ENCODE data around the gene CCL4L2.
"Not testable (repeated sequence)": the region's sequence is repeated elsewhere in the genome, so short reads cannot be mapped to it uniquely, and the experiment has no call there.

The CCL4L2 gene

DNA sequence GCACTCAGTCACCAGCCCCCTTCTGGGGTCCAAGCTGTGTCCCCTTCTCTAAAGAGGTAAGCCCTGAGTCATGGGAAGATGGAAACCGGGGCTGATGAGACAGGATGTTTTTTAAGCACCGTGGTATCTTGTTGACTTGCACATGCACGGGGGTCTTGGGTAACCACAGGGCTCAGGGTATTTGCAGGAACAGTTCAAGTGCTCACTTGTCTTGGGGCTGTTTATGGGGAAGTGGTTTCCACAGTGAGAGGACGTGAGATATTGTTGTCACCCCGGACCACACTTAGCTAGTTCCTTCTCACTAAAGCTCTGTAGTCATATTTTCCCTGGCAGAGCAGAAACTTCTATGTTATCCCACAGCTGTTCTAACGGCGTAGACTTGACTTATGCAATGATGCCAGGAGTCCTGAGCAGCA is 22.0 kb upstream of the CCL4L2 start:
- Mint-ChIP-seq H3K4me3 (peak overlapping the region; percentile 76 to 93), H3K36me3 (ENCODE audit: insufficient read depth) (peaks cover 56% of the 10 kb centered on the region), H3K4me1 (ENCODE audit: low read depth in 2 of 2) (peaks cover 55 to 71% of the 10 kb centered on the region in 2 donors), H3K27ac (peak overlapping the region; percentile 93 to 98), H3K9me3 (no peaks in the 10 kb centered on the region), H3K27me3 (no peaks in the 10 kb centered on the region)
- peak; percentile 88 for ATAC-seq (replicated peaks)
- DNase-seq = peak; percentile 47 to 69 (median 54)

- H3K27me3 Mint-ChIP-seq; ATAC-seq (replicated peaks); DNase-seq; H3K9me3 Mint-ChIP-seq: not testable (repeated sequence)
- peaks cover 56 to 75% of the 10 kb centered on the region in 2 donors for H3K4me1 Mint-ChIP-seq (ENCODE audit: low read depth in 2 of 2)
- H3K36me3 Mint-ChIP-seq (ENCODE audit: insufficient read depth) = peaks cover 47% of the 10 kb centered on the region
- H3K27ac Mint-ChIP-seq = peak overlapping the region; percentile 87 to 95
- H3K4me3 Mint-ChIP-seq = peak overlapping the region; percentile 57 to 72
These were observed 20.9 kb upstream of the CCL4L2 start for GRCh38 chr17:36189993-36190392.

DNA sequence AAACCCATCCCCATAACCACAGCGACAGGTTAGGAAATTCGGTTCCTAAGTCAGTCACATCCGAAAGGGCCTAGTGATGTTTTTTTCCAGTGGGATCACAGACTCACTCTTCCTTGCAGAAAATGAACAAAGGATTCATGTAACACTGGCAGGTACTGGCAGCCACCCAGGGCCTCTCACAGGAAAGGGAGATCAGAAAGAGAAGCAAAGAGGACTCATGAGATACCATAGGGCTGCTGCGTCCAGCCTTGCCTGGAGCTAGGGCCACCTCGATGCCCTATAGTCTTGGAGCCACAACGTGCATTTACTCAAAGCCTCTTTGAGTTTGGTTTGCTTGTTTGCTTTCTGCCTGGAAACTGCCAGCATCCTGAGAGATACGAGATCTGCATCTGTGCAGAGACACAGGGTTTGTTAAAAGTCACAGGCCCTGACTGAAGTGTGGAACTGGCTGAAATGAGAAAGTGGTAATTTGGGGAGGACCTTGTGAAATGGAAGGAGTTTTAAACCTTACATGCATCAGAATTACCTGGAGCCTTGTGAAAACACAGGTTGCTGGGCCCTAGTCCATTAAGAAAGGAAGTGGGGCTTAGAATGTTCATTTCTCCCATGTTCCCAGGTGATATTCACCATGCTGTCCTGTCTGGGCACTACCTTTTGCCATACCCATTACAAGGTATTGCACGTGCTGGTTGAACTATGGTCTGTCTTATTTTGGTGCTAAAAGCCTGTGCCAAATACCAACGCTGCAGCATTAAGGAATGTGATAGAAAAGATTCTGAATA is 20.1 kb upstream of the CCL4L2 start:
- Mint-ChIP-seq H3K4me1 (ENCODE audit: low read depth in 2 of 2) (peaks cover 59 to 76% of the 10 kb centered on the region in 2 donors), H3K4me3 (peak overlapping the region; percentile 72 to 82), H3K27ac (peak overlapping the region; percentile 87 to 95), H3K36me3 (ENCODE audit: insufficient read depth) (peaks cover 39% of the 10 kb centered on the region)
- ATAC-seq (replicated peaks); H3K27me3 Mint-ChIP-seq; DNase-seq; H3K9me3 Mint-ChIP-seq: not testable (repeated sequence)

- Mint-ChIP-seq H3K36me3 (ENCODE audit: insufficient read depth) (peaks cover 23% of the 10 kb centered on the region), H3K4me1 (ENCODE audit: low read depth in 2 of 2) (peaks cover 62 to 75% of the 10 kb centered on the region in 2 donors), H3K27me3 (no peaks in the 10 kb centered on the region), H3K9me3 (no peaks in the 10 kb centered on the region), H3K4me3 (peak overlapping the region; percentile 72 to 82), H3K27ac (peak overlapping the region in 1 of 2 donors; percentile 95)
- DNase-seq (no peak), ATAC-seq (replicated peaks) (no peak)
These were observed 17.6 kb upstream of the CCL4L2 start for GRCh38 chr17:36193216-36193775.

DNA sequence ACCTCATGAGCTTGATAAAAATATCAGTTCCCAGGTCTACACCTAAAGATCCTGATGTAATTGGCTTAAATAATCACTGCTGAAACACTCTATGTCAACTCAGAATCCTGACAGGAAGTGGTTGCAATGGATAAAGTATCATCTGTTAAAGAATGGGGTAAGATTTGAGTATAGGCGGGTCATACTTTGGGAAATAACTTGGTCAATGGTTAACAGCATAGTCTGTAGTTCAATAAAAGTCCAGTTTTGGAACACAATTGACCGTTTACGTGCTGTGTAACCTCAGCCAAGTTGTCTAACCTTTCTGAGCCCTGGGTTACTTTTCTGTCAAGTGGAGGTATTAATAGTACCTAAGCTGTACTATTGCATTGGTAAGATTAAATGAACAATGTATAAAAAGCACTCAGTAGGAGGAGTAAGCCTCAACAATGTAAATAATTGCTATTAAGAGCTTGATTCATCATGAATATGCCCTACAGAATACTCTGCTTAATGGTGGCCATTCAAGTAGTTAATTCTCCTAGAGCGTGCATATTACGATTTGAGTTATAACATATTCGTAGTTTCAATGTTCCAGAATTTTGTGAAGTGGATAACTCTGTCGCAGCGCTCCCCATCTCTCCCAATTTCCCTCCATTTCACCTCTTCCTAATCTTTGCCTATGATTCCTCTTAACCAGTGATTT is 16.6 kb upstream of the CCL4L2 start:
- not testable (repeated sequence) for ATAC-seq (replicated peaks); DNase-seq; H3K27me3 Mint-ChIP-seq; H3K9me3 Mint-ChIP-seq
- Mint-ChIP-seq H3K4me3 (peak overlapping the region in 1 of 2 donors; percentile 82), H3K36me3 (ENCODE audit: insufficient read depth) (peaks cover 16% of the 10 kb centered on the region), H3K27ac (peak overlapping the region; percentile 90 to 95), H3K4me1 (ENCODE audit: low read depth in 2 of 2) (peaks cover 66 to 77% of the 10 kb centered on the region in 2 donors)

DNA sequence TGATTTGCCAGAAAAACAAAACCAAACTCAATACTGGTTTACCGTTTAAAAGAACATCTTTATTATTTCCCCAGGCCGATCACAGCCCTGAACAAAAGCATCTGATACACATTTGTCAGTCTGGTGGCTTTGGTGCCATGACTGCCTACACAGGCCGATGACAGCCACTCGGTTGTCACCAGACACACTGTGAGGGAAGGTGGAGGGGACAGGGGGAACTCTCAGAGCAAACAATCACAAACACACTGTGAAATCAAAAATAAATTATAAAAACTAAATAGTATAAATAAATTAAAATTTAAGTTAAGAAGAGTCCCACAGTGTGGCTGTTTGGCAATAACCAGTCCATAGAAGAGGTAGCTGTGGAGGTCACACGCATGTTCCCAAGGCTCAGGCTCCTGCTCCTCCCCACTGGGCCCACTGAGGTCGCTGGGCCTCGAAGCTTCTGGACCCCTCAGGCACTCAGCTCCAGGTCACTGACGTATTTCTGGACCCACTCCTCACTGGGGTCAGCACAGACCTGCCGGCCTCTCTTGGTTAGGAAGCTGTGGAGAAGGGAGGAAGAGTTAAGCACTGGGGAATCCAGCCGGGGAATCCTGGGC is 15.9 kb upstream of the CCL4L2 start:
- H3K27me3 Mint-ChIP-seq; DNase-seq; ATAC-seq (replicated peaks); H3K9me3 Mint-ChIP-seq: not testable (repeated sequence)
- Mint-ChIP-seq H3K4me3 (peak overlapping the region; percentile 82 to 83), H3K27ac (peak overlapping the region; percentile 90 to 93), H3K4me1 (ENCODE audit: low read depth in 2 of 2) (peaks cover 67 to 82% of the 10 kb centered on the region in 2 donors), H3K36me3 (ENCODE audit: insufficient read depth) (peaks cover 16% of the 10 kb centered on the region)

DNA sequence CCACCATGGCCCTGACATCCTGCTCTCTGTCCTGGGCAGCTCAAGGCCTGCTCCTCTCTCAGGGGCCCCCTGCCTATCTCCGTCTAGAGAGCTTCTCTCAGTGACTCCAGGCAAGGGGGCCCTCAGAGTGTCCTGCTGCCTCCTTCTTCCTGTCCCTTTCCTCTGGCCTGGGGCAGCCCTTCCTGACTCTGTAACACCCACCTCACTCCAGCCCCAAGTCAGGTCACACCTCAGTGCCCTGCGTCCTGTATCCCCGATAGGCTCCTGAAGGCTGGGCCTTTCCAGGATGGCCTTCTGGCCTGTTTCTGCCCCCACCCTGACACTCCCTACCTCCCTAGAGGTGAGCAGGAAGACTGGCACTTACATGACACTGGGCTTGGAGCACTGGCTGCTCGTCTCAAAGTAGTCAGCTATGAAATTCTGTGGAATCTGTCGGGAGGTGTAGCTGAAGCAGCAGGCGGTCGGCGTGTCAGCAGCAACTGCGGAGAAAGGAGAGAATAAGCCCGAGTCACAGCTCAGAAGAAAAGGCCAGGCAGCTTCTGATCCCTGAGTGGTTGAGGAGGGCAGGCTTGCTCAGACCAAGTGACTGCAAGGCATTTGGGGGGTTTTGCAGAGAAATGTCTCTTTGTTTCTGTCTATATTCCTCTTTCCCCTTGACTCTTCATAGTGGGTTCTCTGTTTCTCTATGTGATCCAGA is 15.3 kb upstream of the CCL4L2 start:
- ATAC-seq (replicated peaks) (no peak), DNase-seq (no peak)
- Mint-ChIP-seq H3K9me3 (no peaks in the 10 kb centered on the region), H3K4me1 (ENCODE audit: low read depth in 2 of 2) (peaks cover 68 to 82% of the 10 kb centered on the region in 2 donors), H3K27me3 (no peaks in the 10 kb centered on the region), H3K27ac (peak overlapping the region; percentile 90 to 93), H3K4me3 (peak overlapping the region; percentile 82 to 83), H3K36me3 (ENCODE audit: insufficient read depth) (peaks cover 16% of the 10 kb centered on the region)

GRCh38 chr17:36196131-36196486 is 14.8 kb upstream of the CCL4L2 start:
- Mint-ChIP-seq H3K27ac (peak overlapping the region; percentile 90 to 93), H3K4me1 (ENCODE audit: low read depth in 2 of 2) (peaks cover 67 to 81% of the 10 kb centered on the region in 2 donors), H3K4me3 (peak overlapping the region; percentile 82 to 83), H3K36me3 (ENCODE audit: insufficient read depth) (peaks cover 16% of the 10 kb centered on the region), H3K9me3 (no peaks in the 10 kb centered on the region), H3K27me3 (no peaks in the 10 kb centered on the region)
- no peak for ATAC-seq (replicated peaks)
- DNase-seq = no peak

GRCh38 chr17:36197387-36197703 is 13.5 kb upstream of the CCL4L2 start:
- DNase-seq (no peak), ATAC-seq (replicated peaks) (no peak)
- Mint-ChIP-seq H3K36me3 (ENCODE audit: insufficient read depth) (peaks cover 7% of the 10 kb centered on the region), H3K9me3 (no peaks in the 10 kb centered on the region), H3K4me3 (peak overlapping the region; percentile 82 to 83), H3K27ac (peak overlapping the region; percentile 90 to 93), H3K4me1 (ENCODE audit: low read depth in 2 of 2) (peaks cover 67 to 82% of the 10 kb centered on the region in 2 donors), H3K27me3 (no peaks in the 10 kb centered on the region)

GRCh38 chr17:36198831-36199465 is 11.9 kb upstream of the CCL4L2 start:
- peak overlapping the region; percentile 90 to 93 for H3K27ac Mint-ChIP-seq
- ATAC-seq (replicated peaks) (peak; percentile 56), DNase-seq (peak in 1 of 3 experiments; percentile 58)
- no peaks in the 10 kb centered on the region for H3K27me3 Mint-ChIP-seq
- no peaks in the 10 kb centered on the region for H3K9me3 Mint-ChIP-seq
- H3K36me3 Mint-ChIP-seq (ENCODE audit: insufficient read depth) = no peaks in the 10 kb centered on the region
- peak overlapping the region; percentile 58 to 82 for H3K4me3 Mint-ChIP-seq
- peaks cover 71 to 87% of the 10 kb centered on the region in 2 donors for H3K4me1 Mint-ChIP-seq (ENCODE audit: low read depth in 2 of 2)

- not testable (repeated sequence) for H3K27me3 Mint-ChIP-seq; H3K9me3 Mint-ChIP-seq; DNase-seq; ATAC-seq (replicated peaks); H3K36me3 Mint-ChIP-seq (ENCODE audit: insufficient read depth)
- H3K4me3 Mint-ChIP-seq = peak overlapping the region; percentile 40 to 62
- peaks cover 68 to 80% of the 10 kb centered on the region in 2 donors for H3K4me1 Mint-ChIP-seq (ENCODE audit: low read depth in 2 of 2)
- H3K27ac Mint-ChIP-seq = peak overlapping the region; percentile 78 to 93
These were observed 9.8 kb upstream of the CCL4L2 start for GRCh38 chr17:36201102-36201501.

DNA sequence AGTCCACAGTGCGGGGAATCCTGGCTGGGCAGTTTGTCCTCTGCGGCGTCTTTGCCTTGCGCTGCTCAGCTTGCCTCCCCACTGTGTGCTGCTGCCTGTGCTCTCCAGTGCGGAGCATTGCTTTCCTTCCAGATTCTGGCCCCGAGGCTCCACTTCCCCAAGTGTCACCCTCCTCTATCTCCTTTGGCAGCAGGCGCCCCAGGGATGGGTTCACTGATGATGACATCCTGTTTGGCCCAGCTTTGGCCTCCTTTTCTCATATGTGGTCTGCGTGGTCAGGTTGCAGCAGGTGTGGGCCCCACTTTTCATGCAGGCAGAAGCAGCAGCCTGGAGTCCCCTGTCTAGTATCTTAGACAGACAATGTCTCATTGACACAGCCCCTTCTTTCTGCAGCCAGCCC is 9.4 kb upstream of the CCL4L2 start:
- peaks cover 68 to 80% of the 10 kb centered on the region in 2 donors for H3K4me1 Mint-ChIP-seq (ENCODE audit: low read depth in 2 of 2)

More for the DNA sequence above, 9.4 kb upstream of the CCL4L2 start:
- ATAC-seq (replicated peaks) = peak; percentile 53
- H3K4me3 Mint-ChIP-seq = peak overlapping the region; percentile 41 to 62
- H3K27ac Mint-ChIP-seq = peak overlapping the region; percentile 78 to 93
- not testable (repeated sequence) for DNase-seq; H3K9me3 Mint-ChIP-seq; H3K36me3 Mint-ChIP-seq (ENCODE audit: insufficient read depth); H3K27me3 Mint-ChIP-seq

All from effector memory CD8-positive, alpha-beta T cell (primary cell).